MCF 10A (cell line): ENCODE measurements around the gene SNX17. TPM values are rescaled to one million over a fixed set of nuclear protein-coding genes. Genes with fewer than 3 reads are reported as not detected.
A peak's percentile ranks its signal among the peaks of the same experiment; 100 is the strongest.

Source experiments
- BruUV-seq: library from RNA; stranded (reverse); fragments of 400-500 nt; replicated peaks from 2 replicates; lab custom pipeline; 2021; lab: Mats Ljungman, UMichigan
- CTCF ChIA-PET: fragments of 300-600 bp; sonication (Branson Sonifier 250); formaldehyde crosslinking; extraction: SDS; loops from one replicate; lab custom pipeline; 2021; ENCODE audit warnings: antibody characterized with exemption, inconsistent platforms; lab: Yijun Ruan, JAX
- POLR2A ChIA-PET: fragments of 300-600, 350-650 bp; sonication (Branson Sonifier 250); formaldehyde crosslinking; extraction: SDS; loops from one replicate; lab custom pipeline; 2020; ENCODE audit warnings: antibody characterized with exemption, inconsistent platforms; lab: Yijun Ruan, JAX
- DNase-seq: peaks from one replicate; pipeline ENCODE4 v3.0.0-alpha.2; 2018; ENCODE audit not compliant: unreplicated experiment
- H3K27ac Mint-ChIP-seq: one replicate; pipeline ENCODE4 v1.8.0; 2022; ENCODE audit warnings: mild to moderate bottlenecking, low read depth, mixed read lengths; ENCODE audit not compliant: unreplicated experiment
- H3K27me3 Mint-ChIP-seq: one replicate; pipeline ENCODE4 v1.8.0; 2022; ENCODE audit warnings: mixed read lengths; ENCODE audit not compliant: insufficient read depth, unreplicated experiment
- H3K36me3 Mint-ChIP-seq: one replicate; pipeline ENCODE4 v1.8.0; 2022; ENCODE audit warnings: mild to moderate bottlenecking, moderate library complexity, mixed read lengths; ENCODE audit not compliant: insufficient read depth, unreplicated experiment
- H3K4me1 Mint-ChIP-seq: one replicate; pipeline ENCODE4 v1.8.0; 2022; ENCODE audit warnings: mixed read lengths; ENCODE audit not compliant: insufficient read depth, unreplicated experiment
- H3K4me3 Mint-ChIP-seq: one replicate; pipeline ENCODE4 v1.8.0; 2022; ENCODE audit warnings: mild to moderate bottlenecking, moderate library complexity, mixed read lengths; ENCODE audit not compliant: unreplicated experiment
- H3K9me3 Mint-ChIP-seq: one replicate; pipeline ENCODE4 v1.8.0; 2022; ENCODE audit warnings: mixed read lengths; ENCODE audit not compliant: unreplicated experiment
- CTCF ChIP-seq: fragments of 200-600 bp; IDR thresholded peaks from one replicate; pipeline ENCODE4 v1.8.0; 2022; ENCODE audit warnings: antibody characterized with exemption, mild to moderate bottlenecking; ENCODE audit not compliant: unreplicated experiment
- intact Hi-C: fragments of 100-400 bp; cut with micrococcal nuclease; formaldehyde crosslinking; loops from 2 replicates; pipeline ENCODE4 v1.14.1; 2022
- total RNA-seq: library from RNA; stranded (reverse); gene quantifications from 2 replicates; pipeline ENCODE4 v1.2.3, GENCODE V29; 2022

The SNX17 gene
- total RNA-seq, 1 experiment from 2014 or later, result 125 TPM

DNA sequence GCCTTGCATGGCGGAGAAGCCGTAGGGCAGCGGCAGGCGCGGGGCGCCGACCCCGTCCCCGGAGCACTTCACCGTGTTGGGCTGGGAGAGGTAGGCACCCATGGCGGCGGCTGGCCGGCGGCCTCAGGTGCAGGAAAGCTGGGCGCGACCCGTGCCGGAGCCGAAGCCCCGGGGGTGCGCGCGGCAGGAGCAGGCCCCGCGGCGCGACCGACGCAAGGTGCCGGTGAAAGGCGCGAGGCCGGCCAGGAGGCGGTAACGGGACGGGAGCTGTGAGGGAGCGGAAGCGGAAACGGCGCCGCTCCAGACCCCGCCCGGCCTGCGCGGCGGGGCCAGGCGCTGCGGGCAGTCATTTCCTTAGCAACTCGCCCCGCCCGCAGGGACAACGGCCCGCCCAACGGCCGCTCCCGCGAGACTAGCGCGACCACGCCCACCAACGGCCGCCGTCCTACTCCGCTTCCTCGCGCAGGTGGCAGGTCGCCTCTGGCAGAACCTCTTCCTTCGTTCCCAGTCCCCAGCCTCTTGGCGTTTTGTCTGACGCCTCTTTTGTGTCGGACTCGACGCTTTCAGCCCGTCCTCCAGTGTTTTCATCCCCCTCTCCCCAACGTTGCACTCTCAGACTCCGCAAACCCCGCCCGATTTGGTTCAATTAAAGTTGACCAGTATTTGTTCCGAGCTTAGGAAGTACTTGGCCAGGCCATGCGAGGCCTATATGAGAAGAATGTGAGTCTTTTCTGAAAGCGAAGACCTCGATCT, 39.1 kb downstream of the SNX17 start, which contains the start of gene PPM1G:
TSS of gene PPM1G (minus strand) at position 271 of the 753 bp plus-strand sequence. CDS start at position 102, 169 bp downstream.
- H3K27ac Mint-ChIP-seq, result peak within 1 kb of the TSS; percentile 78
- ChIA-PET POLR2A (interaction anchor here (0.6 to 6.2 kb wide), 38 partner anchors 8 to 1325 kb away, joined by 3 to 205 read pairs (median 6); partner anchors contain the start of genes ATRAID, CCDC121, EIF2B4 and GPN1), CTCF (interaction anchor here (0.5 to 3.8 kb wide), 4 partner anchors 11 to 1717 kb away, joined by 3 to 29 read pairs (median 10); partner anchors contain the start of gene NRBP1)
- H3K9me3 Mint-ChIP-seq, result no peaks in the 10 kb centered on the region
- H3K4me1 Mint-ChIP-seq, result peaks cover 15% of the 10 kb centered on the region
- no peaks in the 10 kb centered on the region for H3K27me3 Mint-ChIP-seq
- no TSS peak for BruUV-seq
- peak within 1 kb of the TSS; percentile 77 for H3K4me3 Mint-ChIP-seq
- peaks cover 21% of the 10 kb centered on the region for H3K36me3 Mint-ChIP-seq
- peak; percentile 91 for DNase-seq
- intact Hi-C loops, result loop anchor here (1.0 to 10.0 kb wide), 3 partner anchors 19 to 215 kb away; partner anchors contain the start of genes CCDC121, GPN1, IFT172 and NRBP1
- no peak for TF ChIP-seq CTCF

GRCh38 chr2:27412419-27413152, 42.2 kb downstream of the SNX17 start:
- Mint-ChIP-seq H3K27me3 (no peaks in the 10 kb centered on the region), H3K4me1 (peaks cover 8% of the 10 kb centered on the region), H3K36me3 (no peaks in the 10 kb centered on the region), H3K4me3 (no peak overlapping the region), H3K27ac (no peak overlapping the region), H3K9me3 (no peaks in the 10 kb centered on the region)
- CTCF ChIA-PET, result no interaction called here
- POLR2A ChIA-PET, result interaction anchor here (2.0 kb wide), 1 partner anchor 16 kb away, joined by 9 read pairs; the partner anchor contains the start of gene NRBP1
- no peak for TF ChIP-seq CTCF
- intact Hi-C loops, result no loop called here
- DNase-seq, result no peak
- BruUV-seq, result no TSS peak

DNA sequence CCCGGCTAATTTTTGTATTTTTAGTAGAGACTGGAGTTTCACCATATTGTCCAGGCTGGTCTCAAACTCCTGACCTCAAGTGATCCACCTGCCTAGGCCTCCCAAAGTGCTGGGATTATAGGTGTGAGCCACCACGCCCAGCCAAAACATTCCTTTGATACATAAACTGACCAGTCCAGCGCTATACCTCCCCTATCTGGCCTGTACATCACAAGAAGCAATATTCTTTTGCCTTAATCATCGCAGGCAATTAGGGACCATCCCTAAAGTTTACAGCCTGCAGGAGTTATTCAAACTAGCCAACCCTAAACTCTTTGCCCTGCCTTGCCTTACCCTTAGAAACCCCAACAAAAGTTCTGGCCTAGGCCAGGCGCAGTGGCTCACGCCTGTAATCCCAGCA, 45.7 kb downstream of the SNX17 start:
- no peak for TF ChIP-seq CTCF
- no peaks in the 10 kb centered on the region for H3K9me3 Mint-ChIP-seq
- ChIA-PET CTCF (no interaction called here), POLR2A (no interaction called here)
- no peak overlapping the region for H3K27ac Mint-ChIP-seq
- no peak for DNase-seq
- no peaks in the 10 kb centered on the region for H3K36me3 Mint-ChIP-seq
- no peaks in the 10 kb centered on the region for H3K4me1 Mint-ChIP-seq
- intact Hi-C loops, result no loop called here
- no peaks in the 10 kb centered on the region for H3K27me3 Mint-ChIP-seq
- no peak overlapping the region for H3K4me3 Mint-ChIP-seq
- BruUV-seq, result no TSS peak

DNA sequence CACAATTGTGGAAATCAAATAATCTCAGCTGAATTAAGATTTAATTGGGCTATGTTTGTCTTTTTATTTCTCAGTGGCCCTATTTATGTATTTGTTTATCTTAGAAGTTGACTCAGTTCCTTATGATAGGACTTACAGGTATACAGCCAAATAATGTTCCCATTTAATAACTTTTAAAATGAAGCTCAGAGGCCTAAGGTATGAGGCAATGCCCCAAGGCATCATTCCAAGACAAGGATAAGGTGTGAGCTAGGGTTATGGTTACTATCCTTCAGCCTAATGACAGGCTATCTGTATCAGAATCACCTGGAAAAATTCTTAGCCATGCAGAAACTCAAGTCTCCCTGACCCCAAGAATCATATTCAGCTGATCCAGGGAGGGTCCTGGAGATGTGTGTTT, 50.6 kb downstream of the SNX17 start:
- ChIA-PET POLR2A (interaction anchor here (0.5 to 3.2 kb wide), 6 partner anchors 8 to 162 kb away, joined by 3 to 29 read pairs (median 4); partner anchors contain the start of genes NRBP1, PPM1G, ZNF512 and ZNF513), CTCF (interaction anchor here (0.6 kb wide), 1 partner anchor 1084 kb away, joined by 3 read pairs; no protein-coding TSS in a partner anchor)
- TF ChIP-seq CTCF, result no peak
- no peak overlapping the region for H3K27ac Mint-ChIP-seq
- no peak overlapping the region for H3K4me3 Mint-ChIP-seq
- intact Hi-C loops, result no loop called here
- H3K4me1 Mint-ChIP-seq, result no peaks in the 10 kb centered on the region
- DNase-seq, result no peak
- BruUV-seq, result no TSS peak
- no peaks in the 10 kb centered on the region for H3K27me3 Mint-ChIP-seq
- no peaks in the 10 kb centered on the region for H3K9me3 Mint-ChIP-seq
- H3K36me3 Mint-ChIP-seq, result no peaks in the 10 kb centered on the region
